K562 (cell line): ENCODE data around the gene OSBP2. TPM values are rescaled to one million over a fixed set of nuclear protein-coding genes. Genes with fewer than 3 reads are reported as not detected.

Source experiments
- CGGBP1 ChIP-seq: fragments of 250-450 bp; sonication (Bioruptor Pico); IDR thresholded peaks from 2 replicates; pipeline ENCODE4 v1.9.0; 2021; ENCODE audit warnings: mild to moderate bottlenecking
- KLF13 ChIP-seq: fragments of 450-650 bp; IDR thresholded peaks from 2 replicates; pipeline ENCODE4 v1.6.1; 2016; ENCODE audit warnings: missing genetic modification characterization, low read depth, mild to moderate bottlenecking, missing compliant biosample characterization, moderate library complexity, borderline replicate concordance
- NR2C1 ChIP-seq, 2 experiments: fragments of 450-650 bp; IDR thresholded peaks; 2 replicates each; pipeline ENCODE4 v1.6.1; 2017; ENCODE audit warnings: mild to moderate bottlenecking in 2 of 2, antibody characterized with exemption in 1 of 2, inconsistent platforms in 1 of 2, missing compliant biosample characterization in 1 of 2, missing genetic modification characterization in 1 of 2
- NR4A1 ChIP-seq, 2 experiments: fragments of 250-450 bp in 1 of 2; fragments of 450-650 bp in 1 of 2; sonication (Bioruptor Pico) in 1 of 2; IDR thresholded peaks; 2 replicates each; pipeline versions ENCODE4 v1.4.0 to v1.6.1; 2016 to 2020; ENCODE audit warnings: mild to moderate bottlenecking in 2 of 2, missing compliant biosample characterization in 1 of 2, missing genetic modification characterization in 1 of 2, moderate library complexity in 1 of 2
- PHF8 ChIP-seq: fragments of 200-600 bp; sonication (generic); IDR thresholded peaks from 2 replicates; pipeline ENCODE4 v1.6.1; 2012; ENCODE audit warnings: mixed run types, mild to moderate bottlenecking, inconsistent platforms, low read length, moderate library complexity, borderline replicate concordance
- TEAD2 ChIP-seq: fragments of 450-650 bp; IDR thresholded peaks from 2 replicates; pipeline ENCODE4 v1.6.1; 2016; ENCODE audit warnings: missing genetic modification characterization, control low read depth, missing compliant biosample characterization
- TEAD4 ChIP-seq, 2 experiments: sonication (generic) in 1 of 2; formaldehyde crosslinking in 1 of 2; IDR thresholded peaks; 2 replicates each; pipeline versions ENCODE4 v1.6.1 to v1.8.0; 2012 to 2022; ENCODE audit warnings: borderline replicate concordance in 1 of 2, inconsistent platforms in 1 of 2, low read length in 1 of 2, mild to moderate bottlenecking in 1 of 2, missing genetic modification reagents in 1 of 2
- XRCC5 ChIP-seq: fragments of 200-400 bp; formaldehyde crosslinking; IDR thresholded peaks from 2 replicates; pipeline ENCODE4 v1.6.1; 2017; ENCODE audit warnings: low read depth, mild to moderate bottlenecking, low read length
- ZNF717 ChIP-seq: fragments of 250-450 bp; sonication (Bioruptor Pico); IDR thresholded peaks from 2 replicates; pipeline ENCODE4 v1.5.0; 2021
- polyA plus RNA-seq, 8 experiments: library from polyadenylated mRNA; depleted of rRNA in 4 of 8; stranded (reverse) in 5 of 8; unstranded in 3 of 8; fragments of >200 nt; fragmentation: Nextera tagmentation in 2 of 8; fragmentation: Illumina TruSeq in 1 of 8; extraction: Ambion mirVana in 2 of 8; extraction: Trizol in 1 of 8; gene quantifications; 2 replicates each; pipeline versions ENCODE4 v1.2.1 to v1.2.3, GENCODE V29; 2011 to 2014; ENCODE audit warnings: inconsistent platforms in 1 of 8, missing spikeins in 1 of 8
- total RNA-seq, 7 experiments: library from RNA; depleted of rRNA in 6 of 7; stranded (reverse); fragments of >200 nt in 6 of 7; fragmentation: Illumina TruSeq in 2 of 7; extraction: Trizol in 2 of 7; gene quantifications; 2 replicates each; pipeline versions ENCODE4 v1.2.1 to v1.2.3, GENCODE V29; 2011 to 2021; ENCODE audit warnings: low replicate concordance in 1 of 7
- TF ChIP-seq, protein P1 (sequence below), 3 experiments: fragments of 200-800 bp in 1 of 3; fragments of 250-450 bp in 1 of 3; fragments of 450-650 bp in 1 of 3; sonication (Bioruptor Pico) in 1 of 3; sonication (Bioruptor generic) in 1 of 3; formaldehyde crosslinking in 1 of 3; IDR thresholded peaks; 2 replicates each; pipeline versions ENCODE4 v1.6.1 to v1.8.0; 2016 to 2022; ENCODE audit warnings: mild to moderate bottlenecking in 2 of 3, missing genetic modification characterization in 2 of 3, missing compliant biosample characterization in 1 of 3, moderate library complexity in 1 of 3
- TF ChIP-seq, protein P2 (sequence below): fragments of 450-650 bp; conservative IDR thresholded peaks from 2 replicates; pipeline ENCODE4 v1.6.1; 2016; ENCODE audit warnings: missing genetic modification characterization, low read depth, mild to moderate bottlenecking, control low read depth, missing compliant biosample characterization
- TF ChIP-seq, protein P3 (sequence below): fragments of 450-650 bp; IDR thresholded peaks from 2 replicates; pipeline ENCODE4 v1.6.1; 2017; ENCODE audit warnings: antibody characterized with exemption, mild to moderate bottlenecking
- TF ChIP-seq, protein P4 (sequence below), 3 experiments: fragments of 200-800 bp in 1 of 3; sonication (Bioruptor generic) in 1 of 3; sonication (generic) in 1 of 3; formaldehyde crosslinking in 1 of 3; IDR thresholded peaks; 2 replicates each; pipeline versions ENCODE4 v1.6.1 to v1.8.0; 2016 to 2022; ENCODE audit warnings: mild to moderate bottlenecking in 2 of 3, missing compliant biosample characterization in 2 of 3, missing genetic modification characterization in 2 of 3, missing genetic modification reagents in 1 of 3

The OSBP2 gene
- total and polyA plus RNA-seq, 9 of the 15 experiments (the other 6 are each of a cell fraction or from before 2014, with no cell fraction given), result 0.52 to 29.5 (median 21.6) TPM

- TF ChIP-seq, protein P1, sequence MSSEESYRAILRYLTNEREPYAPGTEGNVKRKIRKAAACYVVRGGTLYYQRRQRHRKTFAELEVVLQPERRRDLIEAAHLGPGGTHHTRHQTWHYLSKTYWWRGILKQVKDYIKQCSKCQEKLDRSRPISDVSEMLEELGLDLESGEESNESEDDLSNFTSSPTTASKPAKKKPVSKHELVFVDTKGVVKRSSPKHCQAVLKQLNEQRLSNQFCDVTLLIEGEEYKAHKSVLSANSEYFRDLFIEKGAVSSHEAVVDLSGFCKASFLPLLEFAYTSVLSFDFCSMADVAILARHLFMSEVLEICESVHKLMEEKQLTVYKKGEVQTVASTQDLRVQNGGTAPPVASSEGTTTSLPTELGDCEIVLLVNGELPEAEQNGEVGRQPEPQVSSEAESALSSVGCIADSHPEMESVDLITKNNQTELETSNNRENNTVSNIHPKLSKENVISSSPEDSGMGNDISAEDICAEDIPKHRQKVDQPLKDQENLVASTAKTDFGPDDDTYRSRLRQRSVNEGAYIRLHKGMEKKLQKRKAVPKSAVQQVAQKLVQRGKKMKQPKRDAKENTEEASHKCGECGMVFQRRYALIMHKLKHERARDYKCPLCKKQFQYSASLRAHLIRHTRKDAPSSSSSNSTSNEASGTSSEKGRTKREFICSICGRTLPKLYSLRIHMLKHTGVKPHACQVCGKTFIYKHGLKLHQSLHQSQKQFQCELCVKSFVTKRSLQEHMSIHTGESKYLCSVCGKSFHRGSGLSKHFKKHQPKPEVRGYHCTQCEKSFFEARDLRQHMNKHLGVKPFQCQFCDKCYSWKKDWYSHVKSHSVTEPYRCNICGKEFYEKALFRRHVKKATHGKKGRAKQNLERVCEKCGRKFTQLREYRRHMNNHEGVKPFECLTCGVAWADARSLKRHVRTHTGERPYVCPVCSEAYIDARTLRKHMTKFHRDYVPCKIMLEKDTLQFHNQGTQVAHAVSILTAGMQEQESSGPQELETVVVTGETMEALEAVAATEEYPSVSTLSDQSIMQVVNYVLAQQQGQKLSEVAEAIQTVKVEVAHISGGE (CRISPR knock-in tag; IDR thresholded peaks at IDR 0.05), result no peak
- TF ChIP-seq NR4A1 (CRISPR knock-in tag; IDR thresholded peaks at IDR 0.05), result no peak
- peak; percentile 70; the same call in 1 of the 2 replicates for TF ChIP-seq NR4A1 (tag; IDR thresholded peaks at IDR 0.05)
- TF ChIP-seq, protein P2, sequence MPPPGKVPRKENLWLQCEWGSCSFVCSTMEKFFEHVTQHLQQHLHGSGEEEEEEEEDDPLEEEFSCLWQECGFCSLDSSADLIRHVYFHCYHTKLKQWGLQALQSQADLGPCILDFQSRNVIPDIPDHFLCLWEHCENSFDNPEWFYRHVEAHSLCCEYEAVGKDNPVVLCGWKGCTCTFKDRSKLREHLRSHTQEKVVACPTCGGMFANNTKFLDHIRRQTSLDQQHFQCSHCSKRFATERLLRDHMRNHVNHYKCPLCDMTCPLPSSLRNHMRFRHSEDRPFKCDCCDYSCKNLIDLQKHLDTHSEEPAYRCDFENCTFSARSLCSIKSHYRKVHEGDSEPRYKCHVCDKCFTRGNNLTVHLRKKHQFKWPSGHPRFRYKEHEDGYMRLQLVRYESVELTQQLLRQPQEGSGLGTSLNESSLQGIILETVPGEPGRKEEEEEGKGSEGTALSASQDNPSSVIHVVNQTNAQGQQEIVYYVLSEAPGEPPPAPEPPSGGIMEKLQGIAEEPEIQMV (tag), result peak; percentile 57; the same call in 1 of the 2 replicates
- TF ChIP-seq XRCC5, result no peak
- TF ChIP-seq, protein P3, sequence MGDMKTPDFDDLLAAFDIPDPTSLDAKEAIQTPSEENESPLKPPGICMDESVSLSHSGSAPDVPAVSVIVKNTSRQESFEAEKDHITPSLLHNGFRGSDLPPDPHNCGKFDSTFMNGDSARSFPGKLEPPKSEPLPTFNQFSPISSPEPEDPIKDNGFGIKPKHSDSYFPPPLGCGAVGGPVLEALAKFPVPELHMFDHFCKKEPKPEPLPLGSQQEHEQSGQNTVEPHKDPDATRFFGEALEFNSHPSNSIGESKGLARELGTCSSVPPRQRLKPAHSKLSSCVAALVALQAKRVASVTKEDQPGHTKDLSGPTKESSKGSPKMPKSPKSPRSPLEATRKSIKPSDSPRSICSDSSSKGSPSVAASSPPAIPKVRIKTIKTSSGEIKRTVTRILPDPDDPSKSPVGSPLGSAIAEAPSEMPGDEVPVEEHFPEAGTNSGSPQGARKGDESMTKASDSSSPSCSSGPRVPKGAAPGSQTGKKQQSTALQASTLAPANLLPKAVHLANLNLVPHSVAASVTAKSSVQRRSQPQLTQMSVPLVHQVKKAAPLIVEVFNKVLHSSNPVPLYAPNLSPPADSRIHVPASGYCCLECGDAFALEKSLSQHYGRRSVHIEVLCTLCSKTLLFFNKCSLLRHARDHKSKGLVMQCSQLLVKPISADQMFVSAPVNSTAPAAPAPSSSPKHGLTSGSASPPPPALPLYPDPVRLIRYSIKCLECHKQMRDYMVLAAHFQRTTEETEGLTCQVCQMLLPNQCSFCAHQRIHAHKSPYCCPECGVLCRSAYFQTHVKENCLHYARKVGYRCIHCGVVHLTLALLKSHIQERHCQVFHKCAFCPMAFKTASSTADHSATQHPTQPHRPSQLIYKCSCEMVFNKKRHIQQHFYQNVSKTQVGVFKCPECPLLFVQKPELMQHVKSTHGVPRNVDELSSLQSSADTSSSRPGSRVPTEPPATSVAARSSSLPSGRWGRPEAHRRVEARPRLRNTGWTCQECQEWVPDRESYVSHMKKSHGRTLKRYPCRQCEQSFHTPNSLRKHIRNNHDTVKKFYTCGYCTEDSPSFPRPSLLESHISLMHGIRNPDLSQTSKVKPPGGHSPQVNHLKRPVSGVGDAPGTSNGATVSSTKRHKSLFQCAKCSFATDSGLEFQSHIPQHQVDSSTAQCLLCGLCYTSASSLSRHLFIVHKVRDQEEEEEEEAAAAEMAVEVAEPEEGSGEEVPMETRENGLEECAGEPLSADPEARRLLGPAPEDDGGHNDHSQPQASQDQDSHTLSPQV, result peak; percentile 81
- peak; percentile 58; the same call in 1 of the 2 replicates for TF ChIP-seq TEAD2 (tag)
- TF ChIP-seq ZNF717, result no peak
- no peak for TF ChIP-seq TEAD4 (IDR thresholded peaks at IDR 0.05; ENCODE audit: low read length)
- no peak for TF ChIP-seq TEAD4 (CRISPR knock-in tag; IDR thresholded peaks at IDR 0.05; ENCODE audit: borderline replicate concordance)
- TF ChIP-seq NR2C1 (IDR thresholded peaks at IDR 0.05), result no peak
- peak; percentile 43; the same call in 1 of the 2 replicates for TF ChIP-seq NR2C1 (tag; IDR thresholded peaks at IDR 0.05)
- no peak for TF ChIP-seq CGGBP1
- TF ChIP-seq KLF13 (tag), result 0 out of 2 replicates have a peak, but pooled peaks have one; percentile 29
- no peak for TF ChIP-seq PHF8
- TF ChIP-seq, protein P4, sequence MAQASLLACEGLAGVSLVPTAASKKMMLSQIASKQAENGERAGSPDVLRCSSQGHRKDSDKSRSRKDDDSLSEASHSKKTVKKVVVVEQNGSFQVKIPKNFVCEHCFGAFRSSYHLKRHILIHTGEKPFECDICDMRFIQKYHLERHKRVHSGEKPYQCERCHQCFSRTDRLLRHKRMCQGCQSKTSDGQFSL (CRISPR knock-in tag; IDR thresholded peaks at IDR 0.05), result no peak
- TF ChIP-seq, protein P4 (tag; IDR thresholded peaks at IDR 0.05), result 0 out of 4 replicates have a peak, but pooled peaks of 1 of the 2 experiments have one; percentile 52
Observed at GRCh38 chr22:30749272-30749671, 54.6 kb downstream of the OSBP2 start (continued).
